C4-2B (cell line): ENCODE measurements around the gene HSPA1A.
"Not testable (repeated sequence)": the region's sequence is repeated elsewhere in the genome, so short reads cannot be mapped to it uniquely, and the experiment has no call there.

ENCODE experiments used
- ZFX ChIP-seq: fragments of 450-650 bp; IDR thresholded peaks from 2 replicates; pipeline ENCODE4 v1.6.1; 2017
- TF ChIP-seq, protein P1 (sequence below): fragments of 450-650 bp; conservative IDR thresholded peaks from 2 replicates; pipeline ENCODE4 v1.5.1; 2017; ENCODE audit warnings: mild to moderate bottlenecking

DNA sequence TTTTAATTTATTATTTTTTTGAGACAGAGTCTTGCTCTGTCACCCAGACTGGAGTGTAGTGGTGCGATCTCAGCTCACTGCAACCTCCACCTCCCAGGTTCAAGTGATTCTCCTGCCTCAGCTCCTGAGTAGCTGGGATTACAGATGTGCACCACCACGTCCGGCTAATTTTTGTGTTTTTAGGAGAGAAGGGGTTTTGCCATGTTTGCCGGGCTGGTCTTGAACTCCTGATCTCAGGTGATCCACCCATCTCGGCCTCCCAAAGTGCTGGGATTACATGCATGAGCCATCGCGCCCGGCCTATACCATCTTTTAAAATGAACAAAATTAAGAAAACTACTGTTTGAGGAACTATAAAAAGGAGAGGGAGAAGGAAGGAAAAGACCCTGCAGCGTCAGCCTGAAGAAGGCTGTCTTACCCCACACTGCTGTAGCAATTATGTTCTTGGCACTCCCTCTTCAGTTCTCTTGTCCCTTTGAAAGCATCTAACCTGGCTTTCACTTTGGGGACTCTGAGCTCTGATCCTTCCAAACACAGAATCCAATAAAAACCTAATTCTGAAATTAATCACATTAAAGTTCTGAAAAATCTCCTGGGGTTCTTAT lies 8.4 kb downstream of the HSPA1A start:
- TF ChIP-seq, protein P1, sequence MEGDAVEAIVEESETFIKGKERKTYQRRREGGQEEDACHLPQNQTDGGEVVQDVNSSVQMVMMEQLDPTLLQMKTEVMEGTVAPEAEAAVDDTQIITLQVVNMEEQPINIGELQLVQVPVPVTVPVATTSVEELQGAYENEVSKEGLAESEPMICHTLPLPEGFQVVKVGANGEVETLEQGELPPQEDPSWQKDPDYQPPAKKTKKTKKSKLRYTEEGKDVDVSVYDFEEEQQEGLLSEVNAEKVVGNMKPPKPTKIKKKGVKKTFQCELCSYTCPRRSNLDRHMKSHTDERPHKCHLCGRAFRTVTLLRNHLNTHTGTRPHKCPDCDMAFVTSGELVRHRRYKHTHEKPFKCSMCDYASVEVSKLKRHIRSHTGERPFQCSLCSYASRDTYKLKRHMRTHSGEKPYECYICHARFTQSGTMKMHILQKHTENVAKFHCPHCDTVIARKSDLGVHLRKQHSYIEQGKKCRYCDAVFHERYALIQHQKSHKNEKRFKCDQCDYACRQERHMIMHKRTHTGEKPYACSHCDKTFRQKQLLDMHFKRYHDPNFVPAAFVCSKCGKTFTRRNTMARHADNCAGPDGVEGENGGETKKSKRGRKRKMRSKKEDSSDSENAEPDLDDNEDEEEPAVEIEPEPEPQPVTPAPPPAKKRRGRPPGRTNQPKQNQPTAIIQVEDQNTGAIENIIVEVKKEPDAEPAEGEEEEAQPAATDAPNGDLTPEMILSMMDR: not testable (repeated sequence)
- not testable (repeated sequence) for TF ChIP-seq ZFX
